GM21576 (cell line): ENCODE measurements around the gene C9orf43.
"Not testable (repeated sequence)": the region's sequence is repeated elsewhere in the genome, so short reads cannot be mapped to it uniquely, and the experiment has no call there.

Experiments used
- ATAC-seq: cut with Tn5 transposase; IDR thresholded peaks from one replicate; pipeline ENCODE4 v1.9.1; 2021; ENCODE audit warnings: mild to moderate bottlenecking, moderate library complexity; ENCODE audit not compliant: unreplicated experiment

The C9orf43 gene

GRCh38 chr9:113409481-113409880 is 1.1 kb upstream of the C9orf43 start:
- no peak for ATAC-seq

GRCh38 chr9:113409883-113410206 is 702 bp upstream of the C9orf43 start:
- ATAC-seq, result no peak

DNA sequence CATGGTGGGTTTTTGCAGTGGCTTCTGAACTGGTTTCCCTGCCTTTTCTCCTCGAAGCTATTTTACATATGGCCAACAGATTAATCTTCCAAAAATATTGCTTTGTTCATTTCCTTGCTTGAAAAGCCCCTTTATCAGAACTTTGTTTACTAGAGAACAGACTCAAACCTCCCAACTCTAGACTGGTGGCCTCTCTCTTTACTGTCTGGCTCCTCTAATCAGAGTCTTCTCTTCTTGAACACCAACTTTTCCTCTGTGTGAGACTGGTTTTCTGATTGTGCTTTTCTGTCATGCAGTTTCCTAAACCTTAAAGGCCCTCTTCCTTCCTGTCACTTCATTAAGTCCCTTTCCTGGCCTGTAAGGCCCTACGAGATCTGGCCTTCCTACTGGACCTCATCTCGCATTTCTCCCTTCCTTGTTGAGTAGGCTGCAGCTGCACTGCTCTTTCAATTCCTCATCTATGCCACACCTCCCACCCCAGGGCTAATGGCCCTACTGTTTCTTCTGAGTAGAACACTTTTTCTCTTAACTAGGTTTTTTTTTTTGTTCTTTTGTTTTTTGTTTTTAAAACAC is 5.7 kb downstream of the C9orf43 start:
- peak; percentile 98 for ATAC-seq

GRCh38 chr9:113417370-113417769 is 6.8 kb downstream of the C9orf43 start:
- ATAC-seq, result no peak

DNA sequence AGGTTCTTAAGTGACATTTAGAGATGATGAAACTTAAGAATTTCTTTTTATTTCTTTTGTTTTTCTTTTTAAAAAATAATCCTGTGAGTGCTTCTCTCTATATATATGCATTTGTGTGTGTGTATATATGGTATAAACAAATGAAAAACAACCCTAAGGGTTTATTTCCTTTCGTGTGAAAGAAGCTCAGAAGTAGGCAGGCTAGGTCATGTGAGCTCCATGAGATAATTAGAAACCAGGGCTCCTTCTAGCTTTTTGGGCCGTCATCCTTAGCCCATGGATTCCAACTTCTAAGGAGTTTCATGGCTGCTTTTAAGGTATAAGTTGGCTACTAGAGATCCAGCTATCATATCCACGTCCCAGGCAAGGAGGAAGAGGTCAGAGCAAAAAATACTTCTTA is 11.2 kb downstream of the C9orf43 start:
- ATAC-seq, result no peak

DNA sequence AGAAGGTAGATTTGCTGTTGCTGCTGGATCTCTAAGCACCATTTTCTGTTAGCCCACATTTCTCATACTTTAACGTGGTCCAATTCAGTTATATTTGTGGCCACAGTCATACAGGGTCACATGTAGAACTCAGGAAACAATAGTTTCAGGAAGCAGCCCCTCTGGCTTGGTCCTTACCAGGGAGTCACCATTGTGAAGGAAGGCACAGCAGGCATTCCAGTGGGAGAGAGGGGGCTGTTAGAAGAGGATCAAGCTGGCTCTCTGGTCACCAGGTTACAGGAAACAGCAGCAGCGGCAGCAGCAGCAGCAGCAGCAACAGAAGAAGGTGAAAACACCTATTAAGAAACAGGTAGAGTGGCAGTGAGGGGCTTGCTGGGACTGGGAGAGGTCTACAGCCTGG is 14.5 kb downstream of the C9orf43 start:
- ATAC-seq, result no peak

GRCh38 chr9:113426701-113427100 is 16.2 kb downstream of the C9orf43 start:
- ATAC-seq, result no peak

GRCh38 chr9:113427629-113428028 is 17.1 kb downstream of the C9orf43 start:
- no peak for ATAC-seq

GRCh38 chr9:113428062-113428615 is 17.6 kb downstream of the C9orf43 start:
- no peak for ATAC-seq

GRCh38 chr9:113431191-113431590 is 20.6 kb downstream of the C9orf43 start:
- no peak for ATAC-seq

DNA sequence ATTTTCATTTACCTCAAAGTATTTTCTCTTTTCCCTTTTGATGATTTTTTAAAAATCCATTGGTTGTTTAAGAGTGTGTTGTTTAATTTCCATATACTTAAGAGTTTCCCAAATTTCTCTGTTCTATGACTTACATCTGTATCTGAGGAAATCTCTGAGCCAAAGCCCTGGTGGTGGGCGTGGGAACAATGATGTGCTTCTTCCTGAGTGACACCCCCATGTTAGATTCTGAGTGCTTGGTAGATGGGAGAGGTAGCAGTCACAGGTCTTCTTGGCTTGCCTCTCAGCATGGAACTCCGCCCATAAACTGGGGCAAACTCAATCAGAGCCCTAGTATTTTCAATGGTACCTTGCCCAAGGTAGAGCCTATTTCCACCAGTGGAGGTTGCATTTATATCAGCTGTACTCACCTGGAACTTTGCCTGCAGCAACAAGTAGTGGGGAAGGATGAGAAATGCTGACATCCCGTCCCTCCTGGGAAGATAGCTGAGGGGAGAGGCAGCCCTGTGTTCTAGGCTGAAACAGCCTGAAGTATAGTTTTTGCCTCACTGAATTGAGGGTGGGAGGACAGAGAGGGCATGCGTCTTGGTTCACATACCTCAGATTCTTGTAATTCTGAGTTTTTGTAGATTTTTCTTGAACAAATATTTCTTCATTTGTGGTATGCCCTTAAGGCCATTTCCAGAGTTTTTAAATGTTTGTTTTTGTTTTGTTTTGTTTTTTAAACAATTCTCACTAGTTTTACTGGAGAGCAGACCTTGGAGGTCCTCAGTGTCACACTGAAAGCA is 26.4 kb downstream of the C9orf43 start:
- ATAC-seq, result no peak

GRCh38 chr9:113437716-113438115 is 27.2 kb downstream of the C9orf43 start:
- not testable (repeated sequence) for ATAC-seq

DNA sequence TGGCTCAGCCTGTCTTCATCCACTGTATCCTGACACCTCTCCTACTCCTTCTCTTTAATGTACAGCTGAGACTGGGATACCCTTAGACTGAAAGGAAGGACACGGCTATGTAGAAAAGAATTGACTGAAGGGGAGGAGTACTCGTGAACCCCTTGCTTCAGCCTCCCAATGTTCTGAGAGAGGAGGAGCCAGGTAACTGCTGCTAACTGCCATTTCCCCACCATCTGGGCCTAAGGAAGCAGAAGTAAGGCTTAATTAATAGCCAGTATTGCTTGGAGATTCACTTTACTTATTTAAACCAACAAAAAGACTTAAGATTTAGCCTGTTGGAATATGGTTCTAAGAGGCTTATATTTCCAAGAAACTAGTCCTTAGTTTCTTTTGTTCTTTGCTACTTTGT is 34.2 kb downstream of the C9orf43 start:
- ATAC-seq, result no peak

GRCh38 chr9:113446323-113446740 is 35.8 kb downstream of the C9orf43 start:
- ATAC-seq, result no peak

GRCh38 chr9:113449376-113449775 is 38.8 kb downstream of the C9orf43 start:
- ATAC-seq, result no peak

DNA sequence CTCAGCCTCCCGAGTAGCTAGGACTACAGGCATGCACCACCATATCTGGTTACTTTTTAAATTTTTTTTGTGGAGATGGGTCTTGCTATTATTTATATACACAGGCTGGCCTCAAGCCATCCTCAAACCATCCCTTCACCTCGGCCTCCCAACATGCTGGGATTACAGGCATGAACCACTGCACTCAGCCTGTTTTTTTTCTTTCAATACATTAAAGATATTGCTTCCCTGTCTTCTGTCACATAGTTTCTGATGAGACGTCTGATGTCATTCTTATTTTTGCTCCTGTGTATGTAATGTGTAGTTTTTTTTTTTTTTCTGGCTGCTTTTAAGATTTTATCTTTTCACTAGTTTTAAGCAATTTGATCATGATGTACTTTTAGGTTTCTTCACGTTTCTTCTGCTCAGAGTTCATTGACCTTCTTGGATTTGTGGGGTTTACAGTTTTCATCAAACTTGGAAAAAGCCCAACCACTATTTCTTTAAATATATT is 41.6 kb downstream of the C9orf43 start:
- ATAC-seq, result no peak

GRCh38 chr9:113454914-113455761 is 44.6 kb downstream of the C9orf43 start:
- no peak for ATAC-seq

DNA sequence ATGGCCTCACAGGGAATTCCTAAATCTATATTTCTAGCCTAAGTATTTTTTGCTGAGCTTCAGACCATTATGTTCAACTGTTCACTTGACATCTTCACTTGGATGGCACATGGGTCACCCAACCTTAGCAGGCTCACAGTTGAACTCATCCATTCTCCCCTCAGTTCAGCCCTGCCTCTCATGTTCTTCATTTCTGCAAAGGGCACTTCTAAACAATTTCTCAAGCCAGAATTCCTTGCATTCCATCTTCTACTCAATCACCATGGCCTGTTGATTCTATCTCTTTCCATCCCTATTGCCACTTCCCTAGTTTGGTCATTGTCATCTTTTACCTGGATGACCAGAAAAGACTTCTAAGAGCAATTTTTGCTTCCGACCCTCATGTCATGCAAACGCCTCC is 45.7 kb downstream of the C9orf43 start:
- no peak for ATAC-seq

DNA sequence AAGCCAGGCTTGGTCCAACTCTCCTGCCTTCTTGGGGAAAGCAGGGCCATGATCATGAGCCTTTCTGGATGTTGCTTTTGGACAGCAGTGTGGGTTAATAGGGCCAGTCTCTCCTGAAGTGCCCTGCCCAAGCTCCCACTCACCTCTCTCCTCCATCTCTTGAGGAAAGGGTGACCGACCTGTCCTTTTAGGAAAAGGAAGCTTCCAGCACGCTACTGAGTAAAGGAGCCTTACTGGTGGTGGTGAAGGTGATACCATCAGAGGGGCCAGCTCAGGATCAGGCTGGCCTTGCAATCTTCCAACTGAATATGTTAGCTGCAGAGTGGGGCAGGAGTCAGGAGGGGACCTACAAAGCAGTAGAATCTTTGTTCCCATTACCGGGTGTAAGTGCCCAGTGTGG is 50.7 kb downstream of the C9orf43 start:
- ATAC-seq, result no peak

- ATAC-seq, result no peak
Observed at GRCh38 chr9:113461943-113462342, 51.4 kb downstream of the C9orf43 start.

DNA sequence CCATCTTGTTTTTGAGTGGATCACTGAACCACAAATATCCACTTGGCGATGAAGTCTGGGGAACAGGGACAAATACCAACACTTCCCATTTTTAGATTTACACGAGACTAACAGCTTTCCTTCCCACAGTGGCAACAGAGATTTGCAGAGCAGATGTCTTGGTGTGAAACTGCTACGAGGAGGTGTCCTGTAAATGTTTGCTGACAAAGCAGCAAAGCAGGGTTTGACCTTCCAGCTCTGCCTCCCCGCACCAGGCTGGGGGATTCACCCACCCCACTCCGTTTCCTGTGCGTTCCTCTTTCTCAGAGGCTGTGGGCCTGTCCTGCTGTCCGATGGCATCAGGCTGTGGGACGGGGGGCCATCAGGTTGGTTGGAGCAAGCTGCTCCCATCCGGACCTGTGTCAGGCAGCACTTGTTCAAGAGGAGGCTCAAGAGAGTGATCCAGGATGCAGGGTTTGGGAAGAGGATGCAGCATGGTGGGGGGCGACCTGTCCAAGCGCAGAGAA is 52.3 kb downstream of the C9orf43 start:
- no peak for ATAC-seq
